Osteocyte (in vitro differentiated cells): ENCODE results near the gene B3GAT1. TPM values are rescaled to one million over a fixed set of nuclear protein-coding genes. Genes with fewer than 3 reads are reported as not detected.
"Not testable (repeated sequence)": the region's sequence is repeated elsewhere in the genome, so short reads cannot be mapped to it uniquely, and the experiment has no call there.

Experiments
- DNase-seq: peaks from one replicate; pipeline ENCODE4 v3.0.0; 2021; ENCODE audit warnings: mixed read lengths; ENCODE audit not compliant: unreplicated experiment; ENCODE audit errors: extremely low spot score
- H3K27ac Mint-ChIP-seq: one replicate; pipeline ENCODE4 v1.8.0; 2021; ENCODE audit warnings: mild to moderate bottlenecking, mixed read lengths; ENCODE audit not compliant: unreplicated experiment
- H3K27me3 Mint-ChIP-seq: one replicate; pipeline ENCODE4 v1.8.0; 2021; ENCODE audit warnings: mixed read lengths; ENCODE audit not compliant: unreplicated experiment
- H3K36me3 Mint-ChIP-seq: one replicate; pipeline ENCODE4 v1.8.0; 2021; ENCODE audit warnings: mixed read lengths; ENCODE audit not compliant: unreplicated experiment
- H3K4me1 Mint-ChIP-seq: one replicate; pipeline ENCODE4 v1.8.0; 2021; ENCODE audit warnings: mixed read lengths; ENCODE audit not compliant: unreplicated experiment
- H3K4me3 Mint-ChIP-seq: one replicate; pipeline ENCODE4 v1.8.0; 2021; ENCODE audit warnings: mild to moderate bottlenecking, moderate library complexity, mixed read lengths; ENCODE audit not compliant: unreplicated experiment
- H3K9me3 Mint-ChIP-seq: one replicate; pipeline ENCODE4 v1.8.0; 2021; ENCODE audit warnings: mixed read lengths; ENCODE audit not compliant: unreplicated experiment
- total RNA-seq: library from RNA; stranded (reverse); gene quantifications from 2 replicates; pipeline ENCODE4 v1.2.1, GENCODE V29; 2021
- TF ChIP-seq, protein P1 (sequence below): fragments of 200-600 bp; sonication (generic); IDR thresholded peaks from 2 replicates; pipeline ENCODE4 v1.5.0; 2021; ENCODE audit warnings: antibody characterized with exemption, mild to moderate bottlenecking, moderate library complexity

The B3GAT1 gene
- total RNA-seq, 1 donor from 2014 or later = 2.4 TPM

GRCh38 chr11:134459246-134460061 is 47.4 kb upstream of the B3GAT1 start:
- Mint-ChIP-seq H3K9me3 (peaks cover 24% of the 10 kb centered on the region), H3K36me3 (no peaks in the 10 kb centered on the region), H3K27ac (no peak overlapping the region), H3K4me3 (no peak overlapping the region), H3K4me1 (no peaks in the 10 kb centered on the region), H3K27me3 (no peaks in the 10 kb centered on the region)
- DNase-seq = no peak
- TF ChIP-seq, protein P1, sequence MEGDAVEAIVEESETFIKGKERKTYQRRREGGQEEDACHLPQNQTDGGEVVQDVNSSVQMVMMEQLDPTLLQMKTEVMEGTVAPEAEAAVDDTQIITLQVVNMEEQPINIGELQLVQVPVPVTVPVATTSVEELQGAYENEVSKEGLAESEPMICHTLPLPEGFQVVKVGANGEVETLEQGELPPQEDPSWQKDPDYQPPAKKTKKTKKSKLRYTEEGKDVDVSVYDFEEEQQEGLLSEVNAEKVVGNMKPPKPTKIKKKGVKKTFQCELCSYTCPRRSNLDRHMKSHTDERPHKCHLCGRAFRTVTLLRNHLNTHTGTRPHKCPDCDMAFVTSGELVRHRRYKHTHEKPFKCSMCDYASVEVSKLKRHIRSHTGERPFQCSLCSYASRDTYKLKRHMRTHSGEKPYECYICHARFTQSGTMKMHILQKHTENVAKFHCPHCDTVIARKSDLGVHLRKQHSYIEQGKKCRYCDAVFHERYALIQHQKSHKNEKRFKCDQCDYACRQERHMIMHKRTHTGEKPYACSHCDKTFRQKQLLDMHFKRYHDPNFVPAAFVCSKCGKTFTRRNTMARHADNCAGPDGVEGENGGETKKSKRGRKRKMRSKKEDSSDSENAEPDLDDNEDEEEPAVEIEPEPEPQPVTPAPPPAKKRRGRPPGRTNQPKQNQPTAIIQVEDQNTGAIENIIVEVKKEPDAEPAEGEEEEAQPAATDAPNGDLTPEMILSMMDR = no peak

- DNase-seq, H3K36me3 Mint-ChIP-seq, H3K27me3 Mint-ChIP-seq, H3K4me3 Mint-ChIP-seq, H3K4me1 Mint-ChIP-seq, H3K27ac Mint-ChIP-seq: not testable (repeated sequence)
- H3K9me3 Mint-ChIP-seq = peaks cover 30% of the 10 kb centered on the region
Observed at GRCh38 chr11:134457411-134458007, 45.5 kb upstream of the B3GAT1 start.

DNA sequence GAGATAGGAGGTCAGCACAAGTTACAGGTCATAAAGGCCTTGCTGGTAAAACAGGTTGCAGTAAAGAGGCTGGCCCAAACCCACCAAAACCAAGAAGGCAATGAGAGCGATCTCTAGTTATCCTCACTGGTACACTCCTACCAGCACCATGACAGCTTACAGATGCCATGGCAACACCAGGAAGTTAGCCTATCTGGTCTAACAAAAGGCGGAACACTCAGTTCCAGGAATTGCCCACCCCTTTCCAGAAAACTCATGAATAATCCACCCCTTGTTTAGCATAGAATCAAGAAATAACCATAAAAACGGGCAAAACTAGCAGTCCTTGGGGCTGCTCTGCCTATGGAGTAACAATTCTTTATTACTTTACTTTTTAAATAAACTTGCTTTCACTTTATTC is 43.5 kb upstream of the B3GAT1 start:
- no peak for DNase-seq
- H3K4me1 Mint-ChIP-seq = no peaks in the 10 kb centered on the region
- H3K4me3 Mint-ChIP-seq = no peak overlapping the region
- H3K36me3 Mint-ChIP-seq = no peaks in the 10 kb centered on the region
- TF ChIP-seq, protein P1 = no peak
- peaks cover 30% of the 10 kb centered on the region for H3K9me3 Mint-ChIP-seq
- H3K27ac Mint-ChIP-seq = no peak overlapping the region
- H3K27me3 Mint-ChIP-seq = no peaks in the 10 kb centered on the region

GRCh38 chr11:134454146-134454690 is 42.2 kb upstream of the B3GAT1 start:
- peaks cover 30% of the 10 kb centered on the region for H3K9me3 Mint-ChIP-seq
- H3K27ac Mint-ChIP-seq = no peak overlapping the region
- H3K27me3 Mint-ChIP-seq = no peaks in the 10 kb centered on the region
- no peaks in the 10 kb centered on the region for H3K36me3 Mint-ChIP-seq
- no peak overlapping the region for H3K4me3 Mint-ChIP-seq
- TF ChIP-seq, protein P1 = no peak
- DNase-seq = no peak
- H3K4me1 Mint-ChIP-seq = no peaks in the 10 kb centered on the region

DNA sequence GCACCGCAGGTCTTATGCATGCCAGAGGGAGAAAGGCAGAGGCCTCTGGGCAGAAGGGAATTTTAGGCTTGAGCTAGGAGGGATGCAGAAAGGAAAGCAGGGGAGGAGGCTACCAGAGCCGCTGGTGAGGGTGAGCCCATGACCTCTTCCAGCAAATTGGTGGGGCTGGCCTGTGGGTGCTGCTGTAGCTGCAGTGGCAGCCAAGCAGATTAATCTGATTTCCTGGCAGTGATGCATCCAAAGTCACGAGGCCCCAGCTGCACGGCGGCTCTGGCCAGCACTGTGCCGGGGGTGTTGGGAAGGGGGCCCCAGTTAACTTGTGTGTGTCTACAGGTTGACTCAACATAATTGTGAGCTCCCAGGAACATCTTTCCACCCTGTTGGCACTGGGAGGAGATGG is 41.4 kb upstream of the B3GAT1 start:
- Mint-ChIP-seq H3K4me3 (no peak overlapping the region), H3K4me1 (no peaks in the 10 kb centered on the region), H3K27ac (no peak overlapping the region), H3K9me3 (peaks cover 25% of the 10 kb centered on the region), H3K36me3 (no peaks in the 10 kb centered on the region), H3K27me3 (no peaks in the 10 kb centered on the region)
- DNase-seq = no peak
- TF ChIP-seq, protein P1 = no peak
